IMR-90 (cell line): Measurements from ENCODE around the gene ZNF423.

Source experiments
- BHLHE40 ChIP-seq: fragments of 150-350 bp; IDR thresholded peaks from 2 replicates; pipeline ENCODE4 v1.6.1; 2016; ENCODE audit warnings: mild to moderate bottlenecking, low read depth, low read length
- CEBPB ChIP-seq: IDR thresholded peaks from 2 replicates; pipeline ENCODE4 v1.6.1; 2012; ENCODE audit warnings: low read depth, low read length, improper control_type of control experiment
- CHD1 ChIP-seq: IDR thresholded peaks from 2 replicates; pipeline ENCODE4 v1.6.1; 2012; ENCODE audit warnings: low read depth, low read length, improper control_type of control experiment
- FOS ChIP-seq: fragments of 150-350 bp; IDR thresholded peaks from 2 replicates; pipeline ENCODE4 v1.6.1; 2016; ENCODE audit warnings: low read depth, low read length
- MAFK ChIP-seq: IDR thresholded peaks from 2 replicates; pipeline ENCODE4 v1.6.1; 2012; ENCODE audit warnings: low read depth, low read length, improper control_type of control experiment
- MAZ ChIP-seq: IDR thresholded peaks from 2 replicates; pipeline ENCODE4 v1.6.1; 2012; ENCODE audit warnings: low read depth, mild to moderate bottlenecking, low read length, improper control_type of control experiment, moderate library complexity, borderline replicate concordance
- POLR2A ChIP-seq: IDR thresholded peaks from 2 replicates; pipeline ENCODE4 v1.6.1; 2012; ENCODE audit warnings: mild to moderate bottlenecking, low read depth, low read length
- RAD21 ChIP-seq: IDR thresholded peaks from 2 replicates; pipeline ENCODE4 v1.6.1; 2012; ENCODE audit warnings: low read length, improper control_type of control experiment
- RCOR1 ChIP-seq: IDR thresholded peaks from 2 replicates; pipeline ENCODE4 v1.6.1; 2012; ENCODE audit warnings: mild to moderate bottlenecking, low read length, improper control_type of control experiment; ENCODE audit not compliant: insufficient replicate concordance
- RFX5 ChIP-seq: IDR thresholded peaks from 2 replicates; pipeline ENCODE4 v1.8.0; 2012; ENCODE audit warnings: low read depth, mild to moderate bottlenecking, low read length, moderate library complexity
- SMC3 ChIP-seq: fragments of 150-350 bp; IDR thresholded peaks from 2 replicates; pipeline ENCODE4 v1.6.1; 2016; ENCODE audit warnings: low read depth, mild to moderate bottlenecking, antibody characterized with exemption, low read length, moderate library complexity
- TF ChIP-seq, protein P1 (sequence below): conservative IDR thresholded peaks from 2 replicates; pipeline ENCODE4 v1.5.1; 2012; ENCODE audit warnings: mild to moderate bottlenecking, low read depth, low read length, improper control_type of control experiment
- TF ChIP-seq, protein P2 (sequence below): fragments of 150-350 bp; IDR thresholded peaks from 2 replicates; pipeline ENCODE4 v1.6.1; 2017; ENCODE audit warnings: mild to moderate bottlenecking, antibody characterized with exemption, low read length, low read depth

DNA sequence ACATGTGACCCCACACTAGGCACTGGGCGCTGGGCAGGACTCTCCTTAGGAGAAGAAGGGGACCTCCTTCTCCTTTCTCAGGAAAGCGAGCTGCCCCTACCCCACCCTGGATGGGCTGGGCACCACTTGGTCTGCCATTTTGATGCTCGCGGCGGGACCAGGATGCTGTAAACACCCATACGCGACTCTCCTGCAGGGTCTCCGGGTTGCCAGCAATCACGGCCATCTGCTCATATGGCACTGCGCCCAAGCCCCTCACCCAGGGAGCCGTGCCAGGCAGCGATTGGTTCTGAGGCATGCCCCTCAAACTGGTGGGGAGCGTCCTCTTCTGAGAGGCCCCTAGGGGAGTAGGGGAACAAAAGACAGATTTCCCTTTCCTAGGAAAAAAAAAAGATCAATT lies 383.3 kb downstream of the ZNF423 start:
- TF ChIP-seq RFX5 (no peak), CEBPB (no peak), POLR2A (no peak), CHD1 (no peak), SMC3 (no peak), RAD21 (no peak), FOS (no peak), RCOR1 (no peak), MAFK (no peak), BHLHE40 (no peak), MAZ (no peak)
- TF ChIP-seq, protein P1, sequence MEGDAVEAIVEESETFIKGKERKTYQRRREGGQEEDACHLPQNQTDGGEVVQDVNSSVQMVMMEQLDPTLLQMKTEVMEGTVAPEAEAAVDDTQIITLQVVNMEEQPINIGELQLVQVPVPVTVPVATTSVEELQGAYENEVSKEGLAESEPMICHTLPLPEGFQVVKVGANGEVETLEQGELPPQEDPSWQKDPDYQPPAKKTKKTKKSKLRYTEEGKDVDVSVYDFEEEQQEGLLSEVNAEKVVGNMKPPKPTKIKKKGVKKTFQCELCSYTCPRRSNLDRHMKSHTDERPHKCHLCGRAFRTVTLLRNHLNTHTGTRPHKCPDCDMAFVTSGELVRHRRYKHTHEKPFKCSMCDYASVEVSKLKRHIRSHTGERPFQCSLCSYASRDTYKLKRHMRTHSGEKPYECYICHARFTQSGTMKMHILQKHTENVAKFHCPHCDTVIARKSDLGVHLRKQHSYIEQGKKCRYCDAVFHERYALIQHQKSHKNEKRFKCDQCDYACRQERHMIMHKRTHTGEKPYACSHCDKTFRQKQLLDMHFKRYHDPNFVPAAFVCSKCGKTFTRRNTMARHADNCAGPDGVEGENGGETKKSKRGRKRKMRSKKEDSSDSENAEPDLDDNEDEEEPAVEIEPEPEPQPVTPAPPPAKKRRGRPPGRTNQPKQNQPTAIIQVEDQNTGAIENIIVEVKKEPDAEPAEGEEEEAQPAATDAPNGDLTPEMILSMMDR, result no peak
- TF ChIP-seq, protein P2, sequence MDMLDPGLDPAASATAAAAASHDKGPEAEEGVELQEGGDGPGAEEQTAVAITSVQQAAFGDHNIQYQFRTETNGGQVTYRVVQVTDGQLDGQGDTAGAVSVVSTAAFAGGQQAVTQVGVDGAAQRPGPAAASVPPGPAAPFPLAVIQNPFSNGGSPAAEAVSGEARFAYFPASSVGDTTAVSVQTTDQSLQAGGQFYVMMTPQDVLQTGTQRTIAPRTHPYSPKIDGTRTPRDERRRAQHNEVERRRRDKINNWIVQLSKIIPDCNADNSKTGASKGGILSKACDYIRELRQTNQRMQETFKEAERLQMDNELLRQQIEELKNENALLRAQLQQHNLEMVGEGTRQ, result no peak
